Suprapubic skin (tissue), 4 donors: Measurements from ENCODE around the gene HNRNPF. TPM values are rescaled to one million over a fixed set of nuclear protein-coding genes. Genes with fewer than 3 reads are reported as not detected.

Experiments used
- DNase-seq, 2 donors: peaks; one replicate each; pipeline ENCODE4 v3.0.0-alpha.2; 2019; ENCODE audit warnings: low spot score in 2 of 2
- H3K27ac ChIP-seq: fragments of 200-600 bp; sonication (generic); one replicate; pipeline ENCODE4 v1.5.1; 2019
- H3K27me3 ChIP-seq: fragments of 200-600 bp; sonication (generic); one replicate; pipeline ENCODE4 v1.5.1; 2019
- H3K36me3 ChIP-seq: fragments of 200-600 bp; sonication (generic); one replicate; pipeline ENCODE4 v1.5.1; 2019
- H3K4me1 ChIP-seq: fragments of 200-600 bp; sonication (generic); one replicate; pipeline ENCODE4 v1.5.1; 2019
- H3K4me3 ChIP-seq: fragments of 200-600 bp; sonication (generic); one replicate; pipeline ENCODE4 v1.5.1; 2019; ENCODE audit warnings: mild to moderate bottlenecking
- H3K9me3 ChIP-seq: fragments of 200-600 bp; sonication (generic); one replicate; pipeline ENCODE4 v1.5.1; 2019
- EP300 ChIP-seq: sonication (generic); formaldehyde crosslinking; IDR thresholded peaks from one replicate; pipeline ENCODE4 v1.6.1; 2017; ENCODE audit warnings: antibody characterized with exemption
- POLR2A ChIP-seq, 2 donors: fragments of 450-650 bp; IDR thresholded peaks; one replicate each; pipeline ENCODE4 v1.6.1; 2017; ENCODE audit warnings: antibody characterized with exemption in 2 of 2, mild to moderate bottlenecking in 2 of 2, moderate library complexity in 2 of 2
- POLR2AphosphoS5 ChIP-seq, 3 donors: sonication (generic); formaldehyde crosslinking; IDR thresholded peaks; one replicate each; pipeline ENCODE4 v1.6.1; 2017; ENCODE audit warnings: antibody characterized with exemption in 3 of 3
- WGBS: methylation state at CpG from one replicate; pipeline ENCODE4 v1.1.5; 2018; 5-methylcytosine and 5-hydroxymethylcytosine counted together
- total RNA-seq, 4 donors: library from RNA; depleted of rRNA; stranded (reverse); fragments of >200 nt; gene quantifications; one replicate each; pipeline ENCODE4 v1.1.0, GENCODE V29; 2016
- TF ChIP-seq, protein P1 (sequence below), 2 donors: fragments of 200-600 bp in 1 of 2; fragments of 450-650 bp in 1 of 2; sonication (generic) in 1 of 2; IDR thresholded peaks; one replicate each; pipeline ENCODE4 v1.5.1; 2016 to 2019; ENCODE audit warnings: antibody characterized with exemption in 2 of 2, mild to moderate bottlenecking in 1 of 2, moderate library complexity in 1 of 2

Gene HNRNPF
- total RNA-seq, 4 donors from 2014 or later, result 180 to 248 (median 217) TPM

DNA sequence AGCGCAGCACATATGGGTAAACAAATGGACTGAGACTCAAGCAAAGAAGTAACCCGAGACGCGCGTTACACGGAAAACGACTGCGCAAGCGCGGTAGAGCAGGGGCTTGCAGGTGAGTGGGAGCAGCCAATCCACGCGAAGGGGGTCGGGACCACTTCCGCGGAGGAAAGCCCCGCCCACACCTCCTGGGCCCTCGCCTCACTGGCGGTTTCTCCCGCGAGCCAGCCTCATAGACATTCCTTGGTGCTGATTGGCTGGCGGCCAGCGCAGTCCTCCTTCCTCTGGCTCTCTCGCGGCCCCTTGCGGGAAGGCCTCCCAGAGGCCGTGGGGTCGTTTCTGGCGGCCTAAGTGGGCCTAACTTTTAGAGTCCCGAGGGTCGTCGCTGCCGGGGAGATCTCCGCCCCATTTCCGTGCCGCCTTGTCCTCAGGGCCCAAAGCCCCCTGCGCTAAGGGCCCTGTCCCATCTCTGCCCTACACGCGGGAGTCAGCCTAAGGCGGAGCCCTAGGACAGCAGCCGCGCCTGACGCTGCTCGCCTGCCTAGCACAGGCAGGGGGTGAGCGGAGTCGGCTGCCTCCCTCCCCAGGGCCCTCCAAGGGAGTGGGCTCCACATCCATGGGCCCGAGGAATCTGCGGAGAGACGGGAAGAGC, 46.7 kb downstream of the HNRNPF start:
- Histone ChIP-seq H3K36me3 (no peaks in the 10 kb centered on the region), H3K27me3 (no peaks in the 10 kb centered on the region), H3K4me1 (peaks cover 13% of the 10 kb centered on the region), H3K9me3 (no peaks in the 10 kb centered on the region), H3K4me3 (peak overlapping the region; percentile 59), H3K27ac (peak overlapping the region; percentile 60)
- WGBS, result 8% methylated on average over 5 of the region's 48 CpGs
- TF ChIP-seq, protein P1, sequence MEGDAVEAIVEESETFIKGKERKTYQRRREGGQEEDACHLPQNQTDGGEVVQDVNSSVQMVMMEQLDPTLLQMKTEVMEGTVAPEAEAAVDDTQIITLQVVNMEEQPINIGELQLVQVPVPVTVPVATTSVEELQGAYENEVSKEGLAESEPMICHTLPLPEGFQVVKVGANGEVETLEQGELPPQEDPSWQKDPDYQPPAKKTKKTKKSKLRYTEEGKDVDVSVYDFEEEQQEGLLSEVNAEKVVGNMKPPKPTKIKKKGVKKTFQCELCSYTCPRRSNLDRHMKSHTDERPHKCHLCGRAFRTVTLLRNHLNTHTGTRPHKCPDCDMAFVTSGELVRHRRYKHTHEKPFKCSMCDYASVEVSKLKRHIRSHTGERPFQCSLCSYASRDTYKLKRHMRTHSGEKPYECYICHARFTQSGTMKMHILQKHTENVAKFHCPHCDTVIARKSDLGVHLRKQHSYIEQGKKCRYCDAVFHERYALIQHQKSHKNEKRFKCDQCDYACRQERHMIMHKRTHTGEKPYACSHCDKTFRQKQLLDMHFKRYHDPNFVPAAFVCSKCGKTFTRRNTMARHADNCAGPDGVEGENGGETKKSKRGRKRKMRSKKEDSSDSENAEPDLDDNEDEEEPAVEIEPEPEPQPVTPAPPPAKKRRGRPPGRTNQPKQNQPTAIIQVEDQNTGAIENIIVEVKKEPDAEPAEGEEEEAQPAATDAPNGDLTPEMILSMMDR (IDR thresholded peaks at IDR 0.05), result peak in 1 of 2 donors; percentile 32
- no peak for TF ChIP-seq EP300
- DNase-seq, result peak; percentile 92 to 95

DNA sequence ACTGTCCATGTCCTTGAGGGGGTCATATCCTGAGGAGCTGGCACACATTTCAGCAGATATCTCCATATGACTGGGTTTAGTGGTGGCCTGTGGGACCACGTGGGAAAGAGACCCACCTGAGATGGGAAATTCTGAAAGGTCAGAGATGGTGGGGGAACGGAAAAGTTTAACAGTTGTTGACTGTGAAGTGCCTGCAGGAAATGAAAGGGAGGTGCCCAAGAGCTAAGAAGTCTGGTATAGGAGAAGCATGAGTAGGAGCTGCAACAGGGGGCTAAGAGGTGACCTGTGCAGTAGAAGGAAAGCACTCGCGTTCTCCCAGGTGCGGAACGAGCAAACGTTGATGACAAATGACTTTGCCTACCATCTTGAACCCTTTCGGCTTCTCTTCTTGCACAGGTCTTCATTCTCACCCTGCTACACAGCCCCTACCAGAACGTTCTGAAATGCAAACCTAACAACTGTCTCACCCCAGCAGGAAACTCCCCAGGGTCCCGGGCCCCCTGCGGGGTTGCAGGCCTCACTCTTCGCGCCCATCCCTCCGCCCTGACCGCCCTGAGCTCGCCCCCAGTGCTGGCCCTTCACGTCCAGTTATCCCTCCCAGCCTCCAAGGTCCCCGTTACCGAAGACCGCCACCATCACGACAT, 47.3 kb downstream of the HNRNPF start:
- Histone ChIP-seq H3K4me1 (peaks cover 13% of the 10 kb centered on the region), H3K36me3 (no peaks in the 10 kb centered on the region), H3K27me3 (no peaks in the 10 kb centered on the region), H3K9me3 (no peaks in the 10 kb centered on the region), H3K27ac (no peak overlapping the region), H3K4me3 (peak overlapping the region; percentile 59)
- WGBS, result 26% methylated on average over 17 of the region's 21 CpGs
- TF ChIP-seq, protein P1 (IDR thresholded peaks at IDR 0.05), result no peak
- no peak for TF ChIP-seq POLR2AphosphoS5 (IDR thresholded peaks at IDR 0.05)
- TF ChIP-seq POLR2A (IDR thresholded peaks at IDR 0.05), result no peak
- TF ChIP-seq EP300, result no peak
- no peak for DNase-seq

DNA sequence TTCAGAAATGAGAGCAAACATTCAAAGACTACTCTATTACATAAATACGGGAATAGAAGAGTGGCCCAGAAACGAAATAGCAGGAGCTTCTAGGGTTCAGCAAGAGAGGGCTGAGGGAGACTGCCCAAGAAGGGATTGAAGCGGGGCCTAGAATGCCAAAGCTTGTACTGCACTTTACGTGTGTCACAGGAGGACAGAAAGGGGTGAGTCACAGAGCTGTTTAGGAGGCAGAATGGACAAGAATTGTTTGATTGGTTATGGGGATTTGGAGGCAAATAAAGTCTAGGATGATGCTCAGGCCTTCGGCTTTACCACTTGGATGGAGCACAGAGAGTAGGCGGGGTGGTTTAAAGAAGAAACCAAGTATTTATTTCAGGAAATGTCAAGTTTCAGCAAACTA, 48.9 kb downstream of the HNRNPF start:
- no peaks in the 10 kb centered on the region for H3K27me3 ChIP-seq
- DNase-seq, result no peak
- WGBS, result 73% methylated on average over 6 of the region's 6 CpGs
- peaks cover 19% of the 10 kb centered on the region for H3K4me1 ChIP-seq
- no peak overlapping the region for H3K4me3 ChIP-seq
- TF ChIP-seq POLR2A (IDR thresholded peaks at IDR 0.05) (no peak), POLR2AphosphoS5 (IDR thresholded peaks at IDR 0.05) (no peak), EP300 (no peak)
- TF ChIP-seq, protein P1 (IDR thresholded peaks at IDR 0.05), result no peak
- H3K36me3 ChIP-seq, result no peaks in the 10 kb centered on the region
- no peak overlapping the region for H3K27ac ChIP-seq
- H3K9me3 ChIP-seq, result no peaks in the 10 kb centered on the region

- Histone ChIP-seq H3K27ac (no peak overlapping the region), H3K4me3 (no peak overlapping the region), H3K9me3 (no peaks in the 10 kb centered on the region), H3K4me1 (peaks cover 20% of the 10 kb centered on the region), H3K36me3 (no peaks in the 10 kb centered on the region), H3K27me3 (no peaks in the 10 kb centered on the region)
- no peak for TF ChIP-seq POLR2AphosphoS5 (IDR thresholded peaks at IDR 0.05)
- no peak for TF ChIP-seq POLR2A (IDR thresholded peaks at IDR 0.05)
- no peak for TF ChIP-seq EP300
- TF ChIP-seq, protein P1 (IDR thresholded peaks at IDR 0.05), result no peak
- WGBS, result 28% methylated on average over 4 of the region's 4 CpGs
- no peak for DNase-seq
Observed at GRCh38 chr10:43355749-43356371, 53.1 kb downstream of the HNRNPF start.

DNA sequence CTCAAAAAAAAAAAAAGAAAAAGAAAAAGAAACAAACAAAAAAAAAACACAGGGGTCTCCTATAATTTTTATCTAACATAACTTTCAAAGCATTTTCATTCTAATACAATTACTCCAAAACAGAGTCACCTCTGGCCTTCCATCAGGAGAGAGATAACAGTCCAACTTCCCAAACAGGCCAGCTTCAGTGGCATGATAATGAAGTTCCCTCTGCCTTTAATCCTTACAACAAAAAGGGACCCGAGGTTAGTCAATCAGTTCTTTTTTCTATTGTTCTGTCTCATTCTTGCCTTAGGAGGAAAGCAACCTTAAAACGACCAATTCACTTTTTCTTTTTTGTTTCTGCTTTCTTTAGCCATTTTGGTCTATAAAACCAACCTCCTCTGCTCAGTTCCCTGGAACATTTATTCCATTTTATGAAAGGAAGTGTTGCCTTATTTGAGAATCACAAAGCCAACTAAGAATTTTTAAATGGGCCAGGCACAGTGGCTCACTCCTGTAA, 54.1 kb downstream of the HNRNPF start:
- no peak for DNase-seq
- WGBS, result 16% methylated on average over 2 of the region's 2 CpGs
- Histone ChIP-seq H3K9me3 (no peaks in the 10 kb centered on the region), H3K4me3 (no peak overlapping the region), H3K36me3 (no peaks in the 10 kb centered on the region), H3K4me1 (peaks cover 27% of the 10 kb centered on the region), H3K27ac (no peak overlapping the region), H3K27me3 (no peaks in the 10 kb centered on the region)
- no peak for TF ChIP-seq POLR2AphosphoS5 (IDR thresholded peaks at IDR 0.05)
- TF ChIP-seq, protein P1 (IDR thresholded peaks at IDR 0.05), result no peak
- TF ChIP-seq POLR2A (IDR thresholded peaks at IDR 0.05), result no peak
- no peak for TF ChIP-seq EP300
